ENCODE measurements around the gene ELMOD2. TPM values are rescaled to one million over a fixed set of nuclear protein-coding genes. Genes with fewer than 3 reads are reported as not detected.

Gene ELMOD2
- total and polyA plus RNA-seq, 2 of the 13 experiments (the other 11 are each of a cell fraction or from before 2014, with no cell fraction given), result 10.2 to 38.1 TPM

DNA sequence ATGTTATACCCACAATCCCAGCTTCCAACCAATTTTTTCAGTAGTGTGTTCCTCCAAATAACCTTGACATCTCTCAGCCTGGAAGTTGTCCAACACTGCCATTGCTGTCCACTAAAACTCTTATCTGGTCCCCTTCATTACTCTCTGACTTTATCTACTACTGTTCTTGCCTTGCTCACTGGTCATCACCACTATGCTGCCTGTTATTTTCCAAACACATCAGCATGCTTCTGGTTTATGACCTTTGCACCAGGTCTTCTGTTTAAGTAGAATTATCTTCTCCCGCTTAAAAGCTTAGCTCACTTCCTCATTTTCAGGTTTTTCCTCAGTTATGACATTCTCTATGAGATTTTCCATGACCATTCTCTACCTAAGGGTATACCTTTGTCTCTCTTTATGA is 5.5 kb downstream of the ELMOD2 start (continued):
- TF ChIP-seq FOXJ3 (CRISPR knock-in tag; IDR thresholded peaks at IDR 0.05; ENCODE audit: borderline replicate concordance) (peak; percentile 20; the same call in 1 of the 2 replicates), ZNF543 (CRISPR knock-in tag; IDR thresholded peaks at IDR 0.05) (no peak), HNF4A (CRISPR knock-in tag; IDR thresholded peaks at IDR 0.05) (peak; percentile 89), ZNF891 (CRISPR knock-in tag; IDR thresholded peaks at IDR 0.05) (no peak), SALL1 (CRISPR knock-in tag; IDR thresholded peaks at IDR 0.05) (no peak; the same call in 1 of the 2 replicates), RBM39 (IDR thresholded peaks at IDR 0.05; ENCODE audit: low read depth, low read length, poor library complexity, severe bottlenecking) (no peak), PREB (CRISPR knock-in tag; IDR thresholded peaks at IDR 0.05) (no peak), MAFF (IDR thresholded peaks at IDR 0.05; ENCODE audit: low read depth, low read length) (no peak), AHDC1 (CRISPR knock-in tag; IDR thresholded peaks at IDR 0.05; ENCODE audit: borderline replicate concordance) (peak; percentile 37; the same call in 1 of the 2 replicates), ZNF160 (CRISPR knock-in tag; IDR thresholded peaks at IDR 0.05) (no peak), HOXD1 (CRISPR knock-in tag; IDR thresholded peaks at IDR 0.05) (no peak), ZBTB1 (CRISPR knock-in tag; IDR thresholded peaks at IDR 0.05; ENCODE audit: borderline replicate concordance) (no peak), TMF1 (CRISPR knock-in tag; IDR thresholded peaks at IDR 0.05; ENCODE audit: low read depth) (no peak), ARID3A (IDR thresholded peaks at IDR 0.05; ENCODE audit: low read depth, low read length) (no peak), LCORL (IDR thresholded peaks at IDR 0.05) (no peak), LCORL (CRISPR knock-in tag; IDR thresholded peaks at IDR 0.05) (no peak), ZNF569 (CRISPR knock-in tag; IDR thresholded peaks at IDR 0.05; ENCODE audit: borderline replicate concordance) (no peak), ZKSCAN8 (CRISPR knock-in tag; IDR thresholded peaks at IDR 0.05; ENCODE audit: borderline replicate concordance) (peak; percentile 40; the same call in 1 of the 2 replicates)
- TF ChIP-seq, protein P1, sequence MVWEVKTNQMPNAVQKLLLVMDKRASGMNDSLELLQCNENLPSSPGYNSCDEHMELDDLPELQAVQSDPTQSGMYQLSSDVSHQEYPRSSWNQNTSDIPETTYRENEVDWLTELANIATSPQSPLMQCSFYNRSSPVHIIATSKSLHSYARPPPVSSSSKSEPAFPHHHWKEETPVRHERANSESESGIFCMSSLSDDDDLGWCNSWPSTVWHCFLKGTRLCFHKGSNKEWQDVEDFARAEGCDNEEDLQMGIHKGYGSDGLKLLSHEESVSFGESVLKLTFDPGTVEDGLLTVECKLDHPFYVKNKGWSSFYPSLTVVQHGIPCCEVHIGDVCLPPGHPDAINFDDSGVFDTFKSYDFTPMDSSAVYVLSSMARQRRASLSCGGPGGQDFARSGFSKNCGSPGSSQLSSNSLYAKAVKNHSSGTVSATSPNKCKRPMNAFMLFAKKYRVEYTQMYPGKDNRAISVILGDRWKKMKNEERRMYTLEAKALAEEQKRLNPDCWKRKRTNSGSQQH (CRISPR knock-in tag; IDR thresholded peaks at IDR 0.05; ENCODE audit: low read depth), result no peak
- TF ChIP-seq, protein P2, sequence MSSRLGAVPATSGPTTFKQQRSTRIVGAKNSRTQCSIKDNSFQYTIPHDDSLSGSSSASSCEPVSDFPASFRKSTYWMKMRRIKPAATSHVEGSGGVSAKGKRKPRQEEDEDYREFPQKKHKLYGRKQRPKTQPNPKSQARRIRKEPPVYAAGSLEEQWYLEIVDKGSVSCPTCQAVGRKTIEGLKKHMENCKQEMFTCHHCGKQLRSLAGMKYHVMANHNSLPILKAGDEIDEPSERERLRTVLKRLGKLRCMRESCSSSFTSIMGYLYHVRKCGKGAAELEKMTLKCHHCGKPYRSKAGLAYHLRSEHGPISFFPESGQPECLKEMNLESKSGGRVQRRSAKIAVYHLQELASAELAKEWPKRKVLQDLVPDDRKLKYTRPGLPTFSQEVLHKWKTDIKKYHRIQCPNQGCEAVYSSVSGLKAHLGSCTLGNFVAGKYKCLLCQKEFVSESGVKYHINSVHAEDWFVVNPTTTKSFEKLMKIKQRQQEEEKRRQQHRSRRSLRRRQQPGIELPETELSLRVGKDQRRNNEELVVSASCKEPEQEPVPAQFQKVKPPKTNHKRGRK (CRISPR knock-in tag; IDR thresholded peaks at IDR 0.05), result no peak
